Mesodermal cell (in vitro differentiated cells): ENCODE measurements around the gene TET1.
"Not testable (repeated sequence)": the region's sequence is repeated elsewhere in the genome, so short reads cannot be mapped to it uniquely, and the experiment has no call there.

Source experiments
- H3K27ac ChIP-seq: 2 replicates; pipeline ENCODE4 v1.7.0; 2013; ENCODE audit warnings: mild to moderate bottlenecking, low read depth, low read length, moderate library complexity; ENCODE audit not compliant: severe bottlenecking
- H3K36me3 ChIP-seq: 2 replicates; pipeline ENCODE4 v1.7.1; 2013; ENCODE audit warnings: mild to moderate bottlenecking, low read length, moderate library complexity; ENCODE audit not compliant: control insufficient read depth, insufficient read depth
- H3K4me1 ChIP-seq: one replicate; pipeline ENCODE4 v1.7.1; 2013; ENCODE audit warnings: mild to moderate bottlenecking, low read length; ENCODE audit not compliant: insufficient read depth, control insufficient read depth, poor library complexity, severe bottlenecking
- H3K4me3 ChIP-seq: 2 replicates; pipeline ENCODE4 v1.7.0; 2013; ENCODE audit warnings: low read length, control low read depth, mild to moderate bottlenecking; ENCODE audit not compliant: insufficient read depth, poor library complexity, severe bottlenecking; ENCODE audit errors: extremely low read depth
- H3K9me3 ChIP-seq: 2 replicates; pipeline ENCODE4 v1.7.1; 2013; ENCODE audit warnings: mild to moderate bottlenecking, low read length, moderate library complexity; ENCODE audit not compliant: control insufficient read depth
- WGBS, 2 experiments: methylation state at CpG; one replicate each; pipeline ENCODE4 v1.1.5; 2013; ENCODE audit warnings: missing lambda C conversion rate in 2 of 2; ENCODE audit not compliant: insufficient coverage in 2 of 2; 5-methylcytosine and 5-hydroxymethylcytosine counted together

The TET1 gene

GRCh38 chr10:68565658-68566057 lies 5.5 kb downstream of the TET1 start:
- WGBS, 2 experiments, result 80% methylated on average over 1 of the region's 3 CpGs; no CpG with 5 or more reads in 1 of the 2 experiments
- H3K27ac ChIP-seq, result no peak overlapping the region
- no peak overlapping the region for H3K4me3 ChIP-seq
- H3K4me1 ChIP-seq, result peaks cover 6% of the 10 kb centered on the region
- peaks cover 10% of the 10 kb centered on the region for H3K36me3 ChIP-seq
- H3K9me3 ChIP-seq, result no peaks in the 10 kb centered on the region

- WGBS, 2 experiments, result no CpG with 5 or more reads among the region's 1 CpG
- Histone ChIP-seq H3K27ac (no peak overlapping the region), H3K9me3 (no peaks in the 10 kb centered on the region)
These were observed 6.2 kb downstream of the TET1 start for GRCh38 chr10:68566351-68566750.

GRCh38 chr10:68566955-68567354 lies 6.8 kb downstream of the TET1 start:
- no peak overlapping the region for H3K4me3 ChIP-seq
- 81 to 95% methylated on average over 2 of the region's 2 CpGs for WGBS, 2 experiments
- peaks cover 6% of the 10 kb centered on the region for H3K4me1 ChIP-seq
- peaks cover 10% of the 10 kb centered on the region for H3K36me3 ChIP-seq
- H3K27ac ChIP-seq, result no peak overlapping the region
- H3K9me3 ChIP-seq, result no peaks in the 10 kb centered on the region

More at GRCh38 chr10:68566351-68566750, 6.2 kb downstream of the TET1 start:
- H3K36me3 ChIP-seq, result peaks cover 10% of the 10 kb centered on the region
- H3K4me3 ChIP-seq, result no peak overlapping the region
- H3K4me1 ChIP-seq, result peaks cover 6% of the 10 kb centered on the region

DNA sequence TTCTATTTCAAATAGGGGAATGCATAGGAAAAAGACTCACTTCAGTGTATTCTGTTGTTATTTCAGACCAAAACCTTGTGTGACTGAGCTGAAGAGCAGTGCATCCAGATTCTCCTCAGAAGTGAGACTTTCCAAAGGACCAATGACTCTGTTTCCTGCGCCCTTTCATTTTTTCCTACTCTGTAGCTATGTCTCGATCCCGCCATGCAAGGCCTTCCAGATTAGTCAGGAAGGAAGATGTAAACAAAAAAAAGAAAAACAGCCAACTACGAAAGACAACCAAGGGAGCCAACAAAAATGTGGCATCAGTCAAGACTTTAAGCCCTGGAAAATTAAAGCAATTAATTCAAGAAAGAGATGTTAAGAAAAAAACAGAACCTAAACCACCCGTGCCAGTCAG lies 12.0 kb downstream of the TET1 start:
- 83 to 100% methylated on average over 2 to 3 of the region's 5 CpGs for WGBS, 2 experiments
- Histone ChIP-seq H3K4me1 (no peaks in the 10 kb centered on the region), H3K36me3 (peaks cover 40% of the 10 kb centered on the region)

GRCh38 chr10:68574051-68574450 lies 13.9 kb downstream of the TET1 start:
- no CpG with 5 or more reads among the region's 2 CpGs for WGBS, 2 experiments
- Histone ChIP-seq H3K4me3 (no peak overlapping the region), H3K4me1 (no peaks in the 10 kb centered on the region), H3K27ac (no peak overlapping the region), H3K9me3 (no peaks in the 10 kb centered on the region), H3K36me3 (peaks cover 40% of the 10 kb centered on the region)

More for the DNA sequence above, 12.0 kb downstream of the TET1 start:
- H3K27ac ChIP-seq, result no peak overlapping the region
- H3K4me3 ChIP-seq, result no peak overlapping the region
- H3K9me3 ChIP-seq, result no peaks in the 10 kb centered on the region

- Histone ChIP-seq H3K36me3 (peaks cover 54% of the 10 kb centered on the region), H3K4me3 (no peak overlapping the region), H3K9me3 (no peaks in the 10 kb centered on the region), H3K4me1 (no peaks in the 10 kb centered on the region), H3K27ac (no peak overlapping the region)
- 88 to 97% methylated on average over 4 of the region's 5 CpGs for WGBS, 2 experiments
These were observed 16.0 kb downstream of the TET1 start for GRCh38 chr10:68576118-68576517.

DNA sequence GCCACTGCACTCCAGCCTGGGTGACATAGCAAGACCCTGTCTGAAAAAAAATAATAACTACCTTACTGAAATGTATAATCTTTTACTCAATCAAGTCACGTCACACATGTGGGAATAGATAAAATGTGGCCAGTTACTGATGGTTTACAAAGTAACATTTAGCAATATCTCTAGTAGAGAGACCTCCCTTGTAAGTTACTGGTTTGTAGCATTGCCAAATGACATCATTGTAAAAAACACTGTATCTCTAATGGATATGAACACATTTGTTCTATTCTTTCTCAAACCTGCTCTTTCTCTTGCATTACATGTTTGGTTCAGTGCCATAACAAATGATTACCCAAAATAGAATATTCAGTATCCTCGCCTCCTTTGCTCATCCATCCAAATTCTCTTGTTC lies 18.8 kb downstream of the TET1 start:
- no peak overlapping the region for H3K27ac ChIP-seq
- H3K9me3 ChIP-seq, result no peaks in the 10 kb centered on the region
- no peaks in the 10 kb centered on the region for H3K4me1 ChIP-seq
- peaks cover 64% of the 10 kb centered on the region for H3K36me3 ChIP-seq
- WGBS, 2 experiments, result 100% methylated on average over 1 of the region's 2 CpGs
- no peak overlapping the region for H3K4me3 ChIP-seq

GRCh38 chr10:68584187-68584586 lies 24.1 kb downstream of the TET1 start:
- not testable (repeated sequence) for H3K4me3 ChIP-seq, H3K9me3 ChIP-seq, H3K4me1 ChIP-seq, H3K27ac ChIP-seq
- 88 to 98% methylated on average over 4 of the region's 6 CpGs for WGBS, 2 experiments
- peaks cover 71% of the 10 kb centered on the region for H3K36me3 ChIP-seq

DNA sequence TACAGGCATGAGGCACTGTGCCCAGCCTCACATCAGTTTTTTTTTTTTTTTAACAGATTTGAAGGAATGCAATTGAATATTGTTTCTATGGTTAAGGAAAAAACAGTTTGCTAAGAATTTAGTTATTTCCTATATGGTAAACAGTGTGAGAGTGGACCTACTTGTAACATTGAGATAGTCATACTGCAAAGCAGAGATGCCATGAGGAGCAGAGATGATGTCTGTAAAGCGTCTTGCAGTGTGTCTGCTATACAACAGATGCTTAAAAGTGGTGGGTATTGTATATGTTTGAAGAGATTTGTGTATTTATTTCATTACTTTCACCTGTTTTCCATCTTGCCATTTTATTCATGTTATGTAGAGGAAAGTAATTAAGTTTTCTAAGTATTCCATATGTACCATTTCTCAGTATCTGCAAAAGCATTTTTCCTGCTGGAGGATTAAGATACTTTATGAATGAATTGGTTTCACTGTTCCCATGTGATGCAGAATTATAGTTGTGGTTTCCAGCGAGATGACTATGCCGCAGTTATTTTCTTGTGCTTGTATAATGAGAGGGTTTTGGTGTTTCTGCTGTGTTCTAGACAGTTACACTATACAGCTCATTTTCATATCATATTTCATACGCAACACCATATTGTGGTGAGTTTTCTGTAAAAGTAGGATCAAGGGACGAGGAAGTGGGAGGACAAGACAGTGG lies 26.6 kb downstream of the TET1 start:
- peaks cover 68% of the 10 kb centered on the region for H3K36me3 ChIP-seq
- H3K9me3 ChIP-seq, result no peaks in the 10 kb centered on the region
- WGBS, 2 experiments, result 100% methylated on average over 1 to 2 of the region's 5 CpGs
- no peak overlapping the region for H3K27ac ChIP-seq
- no peak overlapping the region for H3K4me3 ChIP-seq
- no peaks in the 10 kb centered on the region for H3K4me1 ChIP-seq

GRCh38 chr10:68594405-68594804 lies 34.3 kb downstream of the TET1 start:
- Histone ChIP-seq H3K27ac (no peak overlapping the region), H3K4me1 (peaks cover 12% of the 10 kb centered on the region), H3K36me3 (peaks cover 27% of the 10 kb centered on the region), H3K9me3 (no peaks in the 10 kb centered on the region), H3K4me3 (no peak overlapping the region)
- WGBS, 2 experiments, result 88 to 100% methylated on average over 3 of the region's 5 CpGs

DNA sequence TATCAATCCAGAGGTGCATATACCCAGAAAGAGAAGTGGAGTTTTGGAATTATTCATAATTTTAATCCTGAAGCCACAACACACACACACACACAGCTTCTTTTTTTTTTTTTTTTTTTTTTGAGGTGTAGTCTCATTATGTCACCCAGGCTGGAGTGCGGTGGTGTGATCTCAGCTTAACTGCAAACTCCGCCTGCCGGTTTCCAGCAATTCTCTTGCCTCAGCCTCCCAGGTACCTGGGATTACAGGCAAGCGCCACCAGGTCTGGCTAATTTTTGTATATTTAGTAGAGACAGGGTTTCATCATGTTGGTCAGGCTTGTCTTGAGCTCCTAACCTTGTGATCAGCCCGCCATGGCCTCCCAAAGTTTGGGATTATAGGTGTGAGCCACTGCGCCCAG lies 35.4 kb downstream of the TET1 start:
- no peak overlapping the region for H3K4me3 ChIP-seq
- 85 to 87% methylated on average over 3 to 4 of the region's 6 CpGs for WGBS, 2 experiments
- H3K4me1 ChIP-seq, result peaks cover 18% of the 10 kb centered on the region
- no peak overlapping the region for H3K27ac ChIP-seq
- H3K36me3 ChIP-seq, result peaks cover 20% of the 10 kb centered on the region
- H3K9me3 ChIP-seq, result no peaks in the 10 kb centered on the region
